Measurements from ENCODE around the gene DBNL.

- TF ChIP-seq EP300 (IDR thresholded peaks at IDR 0.05) (peak; percentile 80 to 82), CTCF (IDR thresholded peaks at IDR 0.05) (peak; percentile 63 to 84 (median 70)), POLR2A (IDR thresholded peaks at IDR 0.05) (peak in 1 of 2 donors; percentile 64)
Measured at GRCh38 chr7:44018857-44019807, 25.4 kb upstream of the DBNL start.

All from tibial nerve (tissue), 4 donors.